ENCODE results near the gene FBXL2. TPM values are rescaled to one million over a fixed set of nuclear protein-coding genes. Genes with fewer than 3 reads are reported as not detected.

Gene FBXL2
- total RNA-seq, 8 experiments from 2014 or later: 8.9 to 33.8 (median 14.0) TPM

DNA sequence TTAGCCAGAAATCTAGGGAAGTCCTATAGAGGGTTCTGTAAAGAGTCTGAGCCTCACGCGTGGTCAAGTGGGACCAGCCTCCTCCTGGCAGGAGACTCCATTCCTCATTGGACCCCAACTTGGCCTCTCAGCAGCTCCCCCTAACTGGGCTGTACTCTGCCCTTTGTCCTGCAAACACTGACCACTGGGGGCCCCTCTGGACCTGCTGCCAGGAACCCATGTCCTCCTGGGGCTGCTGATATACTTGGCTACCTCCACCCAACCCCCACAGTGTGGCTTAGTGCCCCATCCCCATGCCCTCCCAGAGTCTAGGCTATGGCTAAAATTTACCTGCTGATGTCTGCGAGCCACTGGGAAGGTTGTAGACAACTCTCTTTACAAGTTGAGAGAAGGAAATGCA, 100.2 kb downstream of the FBXL2 start:
- no peak overlapping the region for H3K4me3 ChIP-seq
- peaks cover 0 to 1% of the 10 kb centered on the region in 2 donors for H3K4me1 ChIP-seq (replicated peaks in 1 of 2)
- in situ Hi-C loops (cut with MboI; ENCODE audit: low pct_unique_long_range_greater_than_20kb in 2 of 9, low sequenced_read_pairs in 9 of 9, unreplicated experiment in 9 of 9): loop anchor here in 2 of 9 experiments (25.0 kb wide), 2 partner anchors 240 to 410 kb away; partner anchors contain the start of gene PDCD6IP (in 1 of the 2)
- WGBS, 10 experiments: 75% methylated on average over 2 of the region's 3 CpGs; no CpG with 5 or more reads in 9 of the 10 experiments
- peak in 1 of 8 experiments; percentile 27 for ATAC-seq (replicated peaks in 6 of 8)
- no peak overlapping the region for H3K27ac ChIP-seq

DNA sequence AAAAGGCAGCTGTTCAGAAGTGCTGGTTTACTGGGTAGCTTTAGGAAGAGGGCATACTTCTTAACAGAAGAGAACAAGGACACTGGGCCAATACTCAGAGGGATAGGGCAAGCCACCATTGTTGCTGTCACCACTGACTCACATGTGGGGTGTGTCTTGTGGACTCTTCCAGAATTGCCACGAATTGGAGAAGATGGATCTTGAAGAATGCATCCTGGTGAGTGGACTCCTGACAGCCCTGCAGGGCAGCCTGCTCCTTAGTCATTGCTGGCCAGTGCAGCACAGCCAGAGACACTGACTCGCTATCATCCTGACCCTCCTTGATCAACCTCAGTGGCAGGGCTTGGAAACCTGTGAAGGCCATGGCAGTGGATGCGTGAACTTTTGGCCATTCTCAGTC, 100.7 kb downstream of the FBXL2 start:
- Histone ChIP-seq H3K4me3 (no peak overlapping the region), H3K27ac (no peak overlapping the region), H3K4me1 (replicated peaks in 1 of 2) (no peaks in the 10 kb centered on the region)
- ATAC-seq (replicated peaks in 6 of 8): peak in 3 of 8 experiments; percentile 29 to 86 (median 76)
- WGBS, 10 experiments: 85 to 100% (median 95%) methylated on average over 1 to 3 of the region's 3 CpGs; no CpG with 5 or more reads in 6 of the 10 experiments
- in situ Hi-C loops (cut with MboI; ENCODE audit: low pct_unique_long_range_greater_than_20kb in 2 of 9, low sequenced_read_pairs in 9 of 9, unreplicated experiment in 9 of 9): loop anchor here in 2 of 9 experiments (25.0 kb wide), 2 partner anchors 241 to 409 kb away; partner anchors contain the start of gene PDCD6IP (in 1 of the 2)

DNA sequence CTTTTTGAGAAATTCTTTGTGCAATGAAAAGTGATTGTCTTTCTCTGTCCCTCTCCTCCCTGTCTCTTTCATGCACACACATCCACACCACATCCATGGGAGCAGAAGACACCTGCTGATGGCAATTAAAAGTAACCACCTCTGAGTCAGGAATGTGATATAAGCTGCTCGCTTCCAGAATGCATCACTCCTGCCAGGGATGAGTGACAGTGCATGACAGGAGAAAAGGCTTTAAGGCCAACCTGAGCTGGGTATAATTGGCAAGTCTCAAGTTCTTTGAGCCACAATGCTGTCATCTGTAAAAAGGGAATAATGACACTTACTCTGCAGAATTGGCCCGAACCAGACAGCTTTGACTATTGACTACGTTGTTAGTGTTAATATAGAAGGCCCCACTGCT, 103.4 kb downstream of the FBXL2 start:
- no peak overlapping the region for H3K4me3 ChIP-seq
- no peaks in the 10 kb centered on the region for H3K4me1 ChIP-seq (replicated peaks in 1 of 2)
- H3K27ac ChIP-seq: no peak overlapping the region
- 86 to 100% (median 94%) methylated on average over 1 to 3 of the region's 3 CpGs; no CpG with 5 or more reads in 3 of the 10 experiments for WGBS, 10 experiments
- no peak for ATAC-seq (replicated peaks in 6 of 8)
- in situ Hi-C loops (cut with MboI; ENCODE audit: low pct_unique_long_range_greater_than_20kb in 2 of 9, low sequenced_read_pairs in 9 of 9, unreplicated experiment in 9 of 9): loop anchor here in 2 of 9 experiments (25.0 kb wide), 2 partner anchors 243 to 407 kb away; partner anchors contain the start of gene PDCD6IP (in 1 of the 2)

DNA sequence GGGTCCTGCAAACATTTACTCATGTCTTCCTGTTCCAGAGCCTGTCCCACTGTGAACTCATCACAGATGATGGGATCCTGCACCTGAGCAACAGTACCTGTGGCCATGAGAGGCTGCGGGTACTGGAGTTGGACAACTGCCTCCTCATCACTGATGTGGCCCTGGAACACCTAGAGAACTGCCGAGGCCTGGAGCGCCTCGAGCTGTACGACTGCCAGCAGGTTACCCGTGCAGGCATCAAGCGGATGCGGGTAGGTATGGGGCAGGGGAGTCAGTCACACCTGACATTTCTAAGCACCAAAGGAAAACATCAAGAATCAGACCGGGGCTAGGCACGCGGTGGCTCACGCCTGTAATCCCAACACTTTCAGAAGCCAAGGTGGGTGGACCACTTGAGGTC, 106.7 kb downstream of the FBXL2 start:
- in situ Hi-C loops (cut with MboI; ENCODE audit: low pct_unique_long_range_greater_than_20kb in 2 of 9, low sequenced_read_pairs in 9 of 9, unreplicated experiment in 9 of 9): loop anchor here in 2 of 9 experiments (25.0 kb wide), 2 partner anchors 247 to 403 kb away; partner anchors contain the start of gene PDCD6IP (in 1 of the 2)
- WGBS, 10 experiments: 97 to 100% (median 100%) methylated on average over 1 to 11 of the region's 12 CpGs; no CpG with 5 or more reads in 5 of the 10 experiments
- Histone ChIP-seq H3K4me1 (replicated peaks in 1 of 2) (peaks cover 0 to 2% of the 10 kb centered on the region in 2 donors), H3K4me3 (no peak overlapping the region), H3K27ac (no peak overlapping the region)
- ATAC-seq (replicated peaks in 6 of 8): no peak

DNA sequence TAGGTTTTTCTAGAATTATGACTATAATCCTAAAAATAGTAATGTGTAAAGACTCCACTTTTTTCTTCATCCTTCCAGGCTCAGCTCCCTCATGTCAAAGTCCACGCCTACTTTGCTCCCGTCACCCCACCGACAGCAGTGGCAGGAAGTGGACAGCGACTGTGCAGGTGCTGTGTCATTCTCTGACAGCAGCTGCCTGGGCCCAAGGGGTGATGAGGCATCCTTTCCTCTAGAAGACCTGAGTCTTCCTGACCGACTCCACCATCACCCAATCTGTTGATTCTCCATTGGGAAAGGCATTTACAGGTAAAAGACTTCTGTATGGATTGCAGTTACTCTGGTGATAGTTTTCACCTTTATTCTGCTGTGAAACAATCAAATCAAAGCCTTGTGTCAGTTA, 108.2 kb downstream of the FBXL2 start:
- Histone ChIP-seq H3K4me3 (no peak overlapping the region), H3K27ac (no peak overlapping the region), H3K4me1 (replicated peaks in 1 of 2) (peaks cover 0 to 2% of the 10 kb centered on the region in 2 donors)
- 70 to 100% (median 93%) methylated on average over 1 to 4 of the region's 5 CpGs; no CpG with 5 or more reads in 2 of the 10 experiments for WGBS, 10 experiments
- in situ Hi-C loops (cut with MboI; ENCODE audit: low pct_unique_long_range_greater_than_20kb in 2 of 9, low sequenced_read_pairs in 9 of 9, unreplicated experiment in 9 of 9): loop anchor here in 2 of 9 experiments (25.0 kb wide), 2 partner anchors 248 to 402 kb away; partner anchors contain the start of gene PDCD6IP (in 1 of the 2)
- ATAC-seq (replicated peaks in 6 of 8): peak in 1 of 8 experiments; percentile 31

DNA sequence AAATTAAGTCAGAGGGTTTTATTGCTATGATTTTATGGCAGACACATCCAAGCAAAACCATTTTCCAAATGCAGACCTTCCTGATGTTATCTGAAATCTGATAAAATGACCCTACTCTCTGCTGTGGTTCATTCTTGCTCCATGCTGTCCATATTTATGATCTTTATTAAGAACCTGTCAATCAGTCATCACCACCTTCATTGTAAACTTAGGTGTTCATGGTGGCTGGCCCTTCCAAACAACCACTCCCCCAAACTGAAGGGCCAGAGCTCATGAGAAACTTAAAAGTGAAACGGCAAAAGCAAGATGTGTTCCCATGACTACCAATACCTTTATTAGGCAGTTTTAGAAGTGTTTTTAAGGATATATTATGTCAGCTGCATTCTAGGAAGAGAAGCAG, 109.4 kb downstream of the FBXL2 start:
- no peak for ATAC-seq (replicated peaks in 6 of 8)
- Histone ChIP-seq H3K27ac (no peak overlapping the region), H3K4me1 (replicated peaks in 1 of 2) (peaks cover 0 to 2% of the 10 kb centered on the region in 2 donors), H3K4me3 (no peak overlapping the region)
- WGBS, 10 experiments: 13 to 100% (median 100%) methylated on average over 1 of the region's 1 CpG; no CpG with 5 or more reads in 3 of the 10 experiments
- in situ Hi-C loops (cut with MboI; ENCODE audit: low pct_unique_long_range_greater_than_20kb in 2 of 9, low sequenced_read_pairs in 9 of 9, unreplicated experiment in 9 of 9): loop anchor here in 2 of 9 experiments (25.0 kb wide), 2 partner anchors 249 to 401 kb away; partner anchors contain the start of gene PDCD6IP (in 1 of the 2)

DNA sequence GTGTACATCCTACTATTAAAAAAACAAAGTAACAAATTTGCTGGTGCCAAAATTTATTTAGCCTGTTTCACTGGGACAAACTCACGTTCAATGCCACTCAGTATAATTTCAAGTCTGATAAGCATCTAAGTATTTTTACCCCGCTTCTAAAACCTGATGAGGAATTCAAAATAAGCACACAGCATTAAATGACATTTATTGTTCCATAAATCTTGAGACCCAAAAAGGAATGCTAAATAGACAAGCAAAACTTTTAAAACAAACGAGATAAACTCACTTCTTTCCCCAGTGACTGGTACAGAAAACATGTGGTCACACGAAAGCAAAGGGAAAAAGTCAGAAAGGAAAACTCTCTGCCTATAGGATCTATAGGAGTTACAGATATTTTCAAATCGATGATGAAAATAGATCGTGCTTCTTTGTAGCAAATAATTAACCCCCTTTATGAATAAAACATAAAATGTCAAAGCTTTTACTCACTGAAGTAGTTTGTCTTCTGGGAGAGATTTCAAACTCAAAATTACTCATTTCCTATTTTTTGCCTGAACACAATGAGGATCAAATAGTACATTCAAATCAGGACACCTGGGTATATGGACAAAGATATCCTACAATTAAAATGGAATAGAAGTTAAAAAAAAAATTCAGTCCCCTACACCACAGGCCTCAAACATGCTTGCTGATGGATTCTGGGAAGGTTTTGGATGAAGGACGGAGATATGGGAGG, 111.3 kb downstream of the FBXL2 start:
- WGBS, 10 experiments: 72 to 94% (median 86%) methylated on average over 3 to 7 of the region's 7 CpGs

GRCh38 chr3:33389908-33390307, 112.7 kb downstream of the FBXL2 start:
- ATAC-seq (replicated peaks in 6 of 8): peak in 2 of 8 experiments; percentile 11 to 29
- Histone ChIP-seq H3K4me1 (replicated peaks in 1 of 2) (peaks cover 0 to 9% of the 10 kb centered on the region in 2 donors), H3K4me3 (no peak overlapping the region), H3K27ac (no peak overlapping the region)
- WGBS, 10 experiments: 43 to 100% (median 100%) methylated on average over 1 to 4 of the region's 4 CpGs
- in situ Hi-C loops (cut with MboI; ENCODE audit: low pct_unique_long_range_greater_than_20kb in 2 of 9, low sequenced_read_pairs in 9 of 9, unreplicated experiment in 9 of 9): loop anchor here in 2 of 9 experiments (25.0 kb wide), 2 partner anchors 253 to 397 kb away; partner anchors contain the start of gene PDCD6IP (in 1 of the 2)

More for the DNA sequence above, 111.3 kb downstream of the FBXL2 start:
- Histone ChIP-seq H3K4me3 (no peak overlapping the region), H3K4me1 (replicated peaks in 1 of 2) (peaks cover 0 to 9% of the 10 kb centered on the region in 2 donors), H3K27ac (no peak overlapping the region)
- ATAC-seq (replicated peaks in 6 of 8): no peak
- in situ Hi-C loops (cut with MboI; ENCODE audit: low pct_unique_long_range_greater_than_20kb in 2 of 9, low sequenced_read_pairs in 9 of 9, unreplicated experiment in 9 of 9): loop anchor here in 2 of 9 experiments (25.0 kb wide), 2 partner anchors 251 to 399 kb away; partner anchors contain the start of gene PDCD6IP (in 1 of the 2)

- ATAC-seq (replicated peaks in 6 of 8): no peak
- WGBS, 10 experiments: 80 to 100% (median 94%) methylated on average over 2 to 8 of the region's 8 CpGs
- Histone ChIP-seq H3K27ac (no peak overlapping the region), H3K4me3 (no peak overlapping the region), H3K4me1 (replicated peaks in 1 of 2) (peaks cover 0 to 9% of the 10 kb centered on the region in 2 donors)
- in situ Hi-C loops (cut with MboI; ENCODE audit: low pct_unique_long_range_greater_than_20kb in 2 of 9, low sequenced_read_pairs in 9 of 9, unreplicated experiment in 9 of 9): loop anchor here in 2 of 9 experiments (25.0 kb wide), 2 partner anchors 254 to 396 kb away; partner anchors contain the start of gene PDCD6IP (in 1 of the 2)
Observed at GRCh38 chr3:33391255-33391995, 114.2 kb downstream of the FBXL2 start.

DNA sequence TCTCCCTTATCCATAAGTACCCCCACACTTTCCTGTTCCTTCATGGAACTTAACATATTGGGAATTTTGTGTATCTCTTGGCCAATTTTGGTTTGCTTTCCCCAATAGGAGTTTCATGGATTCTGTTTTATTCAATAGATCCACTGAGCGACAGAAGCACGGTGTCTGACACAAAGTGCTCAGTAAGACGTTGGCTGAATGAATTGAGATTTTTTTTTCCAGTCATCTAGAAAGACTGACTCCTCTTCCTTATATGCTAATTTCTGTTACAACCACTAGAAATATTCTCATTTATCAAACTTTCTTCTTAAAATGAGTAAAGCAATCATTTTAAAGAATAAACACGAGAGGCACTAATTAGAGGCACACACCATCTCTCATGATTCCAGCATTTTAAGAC, 114.9 kb downstream of the FBXL2 start:
- WGBS, 10 experiments: 78 to 100% (median 91%) methylated on average over 1 to 4 of the region's 4 CpGs
- in situ Hi-C loops (cut with MboI; ENCODE audit: low pct_unique_long_range_greater_than_20kb in 2 of 9, low sequenced_read_pairs in 9 of 9, unreplicated experiment in 9 of 9): loop anchor here in 2 of 9 experiments (25.0 kb wide), 2 partner anchors 255 to 395 kb away; partner anchors contain the start of gene PDCD6IP (in 1 of the 2)

DNA sequence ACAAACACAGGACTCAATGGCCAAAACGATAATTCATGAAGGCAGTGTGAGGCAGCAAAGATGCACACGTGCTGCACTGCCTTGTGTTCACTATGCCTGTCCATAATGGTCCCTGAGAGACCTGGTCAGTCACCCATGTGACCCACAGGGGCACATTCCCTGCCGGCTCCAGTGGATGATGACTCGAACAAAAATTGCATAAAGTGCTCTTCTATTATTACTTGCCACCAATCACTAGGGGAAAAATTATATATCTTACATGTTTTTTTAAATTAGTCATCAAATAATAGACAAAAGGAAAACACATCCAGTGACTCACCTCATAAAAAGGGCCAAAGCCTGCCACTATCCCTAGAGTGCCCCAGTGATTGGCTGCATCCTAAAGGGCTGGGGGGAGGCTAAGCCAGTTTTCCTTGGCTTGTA, 115.5 kb downstream of the FBXL2 start:
- Histone ChIP-seq H3K4me3 (no peak overlapping the region), H3K4me1 (replicated peaks in 1 of 2) (peaks cover 0 to 9% of the 10 kb centered on the region in 2 donors), H3K27ac (no peak overlapping the region)
- peak in 7 of 8 experiments; percentile 50 to 91 (median 73) for ATAC-seq (replicated peaks in 6 of 8)
- in situ Hi-C loops (cut with MboI; ENCODE audit: low pct_unique_long_range_greater_than_20kb in 2 of 9, low sequenced_read_pairs in 9 of 9, unreplicated experiment in 9 of 9): loop anchor here in 2 of 9 experiments (25.0 kb wide), 2 partner anchors 255 to 395 kb away; partner anchors contain the start of gene PDCD6IP (in 1 of the 2)
- WGBS, 10 experiments: 0 to 100% (median 48%) methylated on average over 1 to 4 of the region's 4 CpGs; no CpG with 5 or more reads in 2 of the 10 experiments

More for the DNA sequence above, 114.9 kb downstream of the FBXL2 start:
- no peak for ATAC-seq (replicated peaks in 6 of 8)
- H3K27ac ChIP-seq: no peak overlapping the region
- peaks cover 0 to 9% of the 10 kb centered on the region in 2 donors for H3K4me1 ChIP-seq (replicated peaks in 1 of 2)
- no peak overlapping the region for H3K4me3 ChIP-seq

GRCh38 chr3:33394403-33395054, 117.3 kb downstream of the FBXL2 start:
- WGBS, 10 experiments: 100% methylated on average over 1 of the region's 1 CpG; no CpG with 5 or more reads in 5 of the 10 experiments
- ATAC-seq (replicated peaks in 6 of 8): no peak
- peaks cover 0 to 6% of the 10 kb centered on the region in 2 donors for H3K4me1 ChIP-seq (replicated peaks in 1 of 2)
- H3K4me3 ChIP-seq: no peak overlapping the region
- H3K27ac ChIP-seq: no peak overlapping the region
- in situ Hi-C loops (cut with MboI; ENCODE audit: low pct_unique_long_range_greater_than_20kb in 2 of 9, low sequenced_read_pairs in 9 of 9, unreplicated experiment in 9 of 9): loop anchor here in 2 of 9 experiments (25.0 kb wide), 2 partner anchors 257 to 393 kb away; partner anchors contain the start of gene PDCD6IP (in 1 of the 2)

Measured in motor neuron (in vitro differentiated cells).